K562 (cell line): ENCODE results near the gene CDC42BPB. TPM values are rescaled to one million over a fixed set of nuclear protein-coding genes. Genes with fewer than 3 reads are reported as not detected.

Experiments
- ATAC-seq: fragments of 200-7000 bp; cut with Tn5 transposase; 3 replicates; pipeline ENCODE4 v1.9.1; 2020; ENCODE audit warnings: moderate library complexity
- BruUV-seq: library from RNA; stranded (reverse); fragments of 400-500 nt; replicated peaks from 2 replicates; lab custom pipeline; 2021; lab: Mats Ljungman, UMichigan
- CTCF ChIA-PET: fragments of 300-600 bp; formaldehyde crosslinking; extraction: SDS; loops from one replicate; lab custom pipeline; 2021; ENCODE audit warnings: low intra/inter-chr PET ratio; lab: Yijun Ruan, JAX
- POLR2A ChIA-PET: fragments of 300-600, 350-650 bp; sonication (Branson Sonifier 250); formaldehyde crosslinking; extraction: SDS; loops from one replicate; lab custom pipeline; 2021; ENCODE audit warnings: antibody characterized with exemption, inconsistent platforms; lab: Yijun Ruan, JAX
- DNase-seq, 4 experiments: peaks; one replicate each; pipeline versions ENCODE4 v3.0.0 to v3.0.0-alpha.2; 2011 to 2018; ENCODE audit warnings: low spot score in 3 of 4, mixed read lengths in 3 of 4; ENCODE audit errors: extremely low read depth in 1 of 4
- FAIRE-seq: peaks from 2 replicates; lab custom pipeline; 2011; peaks lifted over from hg19 to GRCh38; lab: Jason Lieb, UNC
- H2AFZ ChIP-seq: 2 replicates; pipeline ENCODE4 v1.6.0; 2011; ENCODE audit warnings: low read depth, low read length, control low read depth, inconsistent platforms
- H3K27ac ChIP-seq: fragments of 200-600 bp; 3 replicates; pipeline ENCODE4 v1.8.0; 2011; ENCODE audit warnings: low read depth, mild to moderate bottlenecking, control low read depth, inconsistent platforms, low read length, moderate library complexity, mixed read lengths; ENCODE audit errors: extremely low read depth
- H3K27me3 ChIP-seq, 2 experiments: fragments of 300-600 bp in 1 of 2; 2 replicates in 1 of 2; 3 replicates in 1 of 2; pipeline versions ENCODE4 v1.6.0 to v1.8.0; 2011; ENCODE audit warnings: inconsistent platforms in 2 of 2, low read length in 2 of 2, mild to moderate bottlenecking in 1 of 2, mixed read lengths in 1 of 2, moderate library complexity in 1 of 2; ENCODE audit not compliant: control insufficient read depth in 2 of 2, insufficient read depth in 2 of 2
- H3K36me3 ChIP-seq: fragments of 300-600 bp; 3 replicates; pipeline ENCODE4 v1.8.0; 2011; ENCODE audit warnings: mild to moderate bottlenecking, low read length, inconsistent platforms; ENCODE audit not compliant: control insufficient read depth, insufficient read depth
- H3K4me1 ChIP-seq, 2 experiments: fragments of 200-600 bp in 1 of 2; replicated peaks in 1 of 2; 2 replicates in 1 of 2; 3 replicates in 1 of 2; pipeline versions ENCODE4 v1.5.1 to v1.8.0; 2011; ENCODE audit warnings: inconsistent platforms in 2 of 2, low read length in 2 of 2, mild to moderate bottlenecking in 1 of 2, mixed read lengths in 1 of 2, moderate library complexity in 1 of 2; ENCODE audit not compliant: control insufficient read depth in 2 of 2, insufficient read depth in 2 of 2
- H3K4me2 ChIP-seq: 2 replicates; pipeline ENCODE4 v1.6.1; 2011; ENCODE audit warnings: low read length, control low read depth, inconsistent platforms, mixed read lengths; ENCODE audit not compliant: insufficient read depth
- H3K4me3 ChIP-seq: fragments of 200-600 bp; sonication (generic), shearing (Covaris generic); 2 replicates; pipeline ENCODE4 v1.5.1; 2016; ENCODE audit warnings: control low read depth, inconsistent platforms
- H3K79me2 ChIP-seq: fragments of 200-600 bp; 3 replicates; pipeline ENCODE4 v1.8.0; 2011; ENCODE audit warnings: low read length, inconsistent platforms; ENCODE audit not compliant: control insufficient read depth, insufficient read depth
- H3K9ac ChIP-seq, 2 experiments: 2 replicates each; pipeline versions ENCODE4 v1.6.0 to v1.6.1; 2011; ENCODE audit warnings: low read depth in 2 of 2, low read length in 2 of 2, control low read depth in 1 of 2, inconsistent platforms in 1 of 2, mild to moderate bottlenecking in 1 of 2, mixed read lengths in 1 of 2; ENCODE audit not compliant: insufficient read depth in 1 of 2
- H3K9me1 ChIP-seq: one replicate; pipeline ENCODE4 v1.6.0; 2011; ENCODE audit warnings: inconsistent platforms, mild to moderate bottlenecking, low read length, moderate library complexity; ENCODE audit not compliant: control insufficient read depth, insufficient read depth
- H3K9me3 ChIP-seq: replicated peaks from 2 replicates; pipeline ENCODE4 v1.5.1; 2011; ENCODE audit warnings: low read depth, low read length, inconsistent platforms; ENCODE audit not compliant: control insufficient read depth, insufficient read depth
- H4K20me1 ChIP-seq: replicated peaks from 2 replicates; pipeline ENCODE4 v1.6.1; 2011; ENCODE audit warnings: low read length, inconsistent platforms, mixed read lengths; ENCODE audit not compliant: control insufficient read depth, insufficient read depth
- COPS2 ChIP-seq: fragments of 450-650 bp; conservative IDR thresholded peaks from 2 replicates; pipeline ENCODE4 v1.6.1; 2016; ENCODE audit warnings: mild to moderate bottlenecking, moderate library complexity
- FOXP1 ChIP-seq: sonication (generic); formaldehyde crosslinking; IDR thresholded peaks from 2 replicates; pipeline ENCODE4 v1.8.0; 2022; ENCODE audit warnings: mild to moderate bottlenecking, missing genetic modification reagents
- GABPA ChIP-seq: fragments of 200-800 bp; sonication (Bioruptor generic); conservative IDR thresholded peaks from 2 replicates; pipeline ENCODE4 v1.6.1; 2016; ENCODE audit warnings: low read depth, missing genetic modification characterization, missing compliant biosample characterization
- KDM5B ChIP-seq: fragments of 200-600 bp; sonication (generic); IDR thresholded peaks from 2 replicates; pipeline ENCODE4 v1.6.1; 2012; ENCODE audit warnings: low read depth, mild to moderate bottlenecking, moderate library complexity, low read length, control low read depth, inconsistent platforms; ENCODE audit not compliant: insufficient replicate concordance
- NR1H2 ChIP-seq: sonication (generic); formaldehyde crosslinking; IDR thresholded peaks from 2 replicates; pipeline ENCODE4 v1.4.0; 2020; ENCODE audit warnings: mild to moderate bottlenecking, missing genetic modification reagents
- RFX5 ChIP-seq: IDR thresholded peaks from 2 replicates; pipeline ENCODE4 v1.6.1; 2011; ENCODE audit warnings: low read depth, mild to moderate bottlenecking, improper control_type of control experiment, low read length
- SMARCE1 ChIP-seq: fragments of 450-650 bp; IDR thresholded peaks from 2 replicates; pipeline ENCODE4 v1.7.1; 2016; ENCODE audit warnings: mild to moderate bottlenecking
- ZNF175 ChIP-seq: fragments of 200-800 bp; sonication (Bioruptor generic); IDR thresholded peaks from 2 replicates; pipeline ENCODE4 v1.6.1; 2016; ENCODE audit warnings: low read depth, mild to moderate bottlenecking, missing genetic modification characterization, missing compliant biosample characterization
- ZNF316 ChIP-seq: fragments of 450-650 bp; IDR thresholded peaks from 2 replicates; pipeline ENCODE4 v1.6.1; 2016
- WGBS: fragments of 100-300 bp; shearing (Covaris generic); methylation state at CpG from one replicate; pipeline ENCODE4 v1.1.6; 2016; ENCODE audit warnings: low coverage, mixed read lengths; ENCODE audit not compliant: insufficient coverage; ENCODE audit errors: missing lambda C conversion rate; 5-methylcytosine and 5-hydroxymethylcytosine counted together
- in situ Hi-C: fragments of 300-500 bp; cut with MboI; formaldehyde crosslinking; loops from 4 replicates; pipeline ENCODE4 v1.15.0; 2018; ENCODE audit warnings: inconsistent platforms, mixed read lengths
- intact Hi-C: fragments of 100-400 bp; cut with micrococcal nuclease; formaldehyde crosslinking; loops from 2 replicates; pipeline ENCODE4 v1.14.2; 2022
- polyA plus RNA-seq, 8 experiments: library from polyadenylated mRNA; depleted of rRNA in 4 of 8; stranded (reverse) in 5 of 8; unstranded in 3 of 8; fragments of >200 nt; fragmentation: Nextera tagmentation in 2 of 8; fragmentation: Illumina TruSeq in 1 of 8; extraction: Ambion mirVana in 2 of 8; extraction: Trizol in 1 of 8; gene quantifications; 2 replicates each; pipeline versions ENCODE4 v1.2.1 to v1.2.3, GENCODE V29; 2011 to 2014; ENCODE audit warnings: inconsistent platforms in 1 of 8, missing spikeins in 1 of 8
- total RNA-seq, 7 experiments: library from RNA; depleted of rRNA in 6 of 7; stranded (reverse); fragments of >200 nt in 6 of 7; fragmentation: Illumina TruSeq in 2 of 7; extraction: Trizol in 2 of 7; gene quantifications; 2 replicates each; pipeline versions ENCODE4 v1.2.1 to v1.2.3, GENCODE V29; 2011 to 2021; ENCODE audit warnings: low replicate concordance in 1 of 7
- TF ChIP-seq, protein P1 (sequence below): fragments of 250-450 bp; sonication (Bioruptor Pico); IDR thresholded peaks from 2 replicates; pipeline ENCODE4 v1.4.0; 2020
- TF ChIP-seq, protein P2 (sequence below): fragments of 250-450 bp; sonication (Bioruptor Pico); IDR thresholded peaks from 2 replicates; pipeline ENCODE4 v1.5.1; 2021; ENCODE audit warnings: mild to moderate bottlenecking
- TF ChIP-seq, protein P3 (sequence below): fragments of 450-650 bp; IDR thresholded peaks from 2 replicates; pipeline ENCODE4 v1.6.1; 2016; ENCODE audit warnings: borderline replicate concordance
- TF ChIP-seq, protein P4 (sequence below), 2 experiments: IDR thresholded peaks in 1 of 2; conservative IDR thresholded peaks in 1 of 2; 2 replicates each; pipeline ENCODE4 v1.6.1; 2016; ENCODE audit warnings: low read depth in 2 of 2, mild to moderate bottlenecking in 1 of 2, missing compliant biosample characterization in 1 of 2, missing genetic modification characterization in 1 of 2, moderate library complexity in 1 of 2

The CDC42BPB gene
- total and polyA plus RNA-seq, 9 of the 15 experiments (the other 6 are each of a cell fraction or from before 2014, with no cell fraction given) = 0.07 to 24.3 (median 12.6) TPM

DNA sequence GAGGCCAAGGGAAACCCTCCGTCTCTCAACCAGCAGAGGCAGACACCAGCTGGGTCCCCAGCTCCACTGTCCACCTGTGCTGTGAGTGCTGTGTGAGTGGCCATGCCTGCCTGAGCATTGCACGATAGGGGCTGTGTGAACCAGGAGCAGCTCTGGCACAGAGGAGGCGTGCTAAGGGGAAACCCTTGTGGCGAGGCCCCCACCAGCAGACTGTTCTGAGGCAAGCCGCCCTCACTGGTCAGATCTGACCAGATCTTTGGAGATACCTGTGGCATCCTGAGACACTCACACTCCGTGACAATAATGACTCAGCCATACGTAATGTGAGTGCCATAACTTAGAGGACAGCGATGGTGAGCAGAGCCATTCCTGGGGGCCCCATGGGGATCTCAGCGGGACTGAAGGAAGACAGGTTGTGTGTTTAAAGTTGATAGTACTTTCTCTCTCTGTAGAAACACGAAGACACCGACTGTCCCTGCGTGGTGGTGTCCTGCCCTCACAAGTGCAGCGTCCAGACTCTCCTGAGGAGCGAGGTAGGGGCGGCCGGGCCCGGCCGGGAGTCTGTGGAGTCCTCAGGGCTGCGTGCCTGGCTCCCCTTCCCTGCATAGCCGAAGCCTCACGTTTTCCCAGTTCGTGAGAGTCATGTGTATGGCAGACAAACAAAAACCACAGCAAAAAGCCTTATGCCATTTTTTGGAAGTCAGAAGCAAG lies 171.5 kb downstream of the CDC42BPB start (continued):
- TF ChIP-seq ZNF316 = no peak
- TF ChIP-seq ZNF175 (CRISPR knock-in tag) = no peak
- TF ChIP-seq FOXP1 (CRISPR knock-in tag) = no peak
- TF ChIP-seq, protein P1, sequence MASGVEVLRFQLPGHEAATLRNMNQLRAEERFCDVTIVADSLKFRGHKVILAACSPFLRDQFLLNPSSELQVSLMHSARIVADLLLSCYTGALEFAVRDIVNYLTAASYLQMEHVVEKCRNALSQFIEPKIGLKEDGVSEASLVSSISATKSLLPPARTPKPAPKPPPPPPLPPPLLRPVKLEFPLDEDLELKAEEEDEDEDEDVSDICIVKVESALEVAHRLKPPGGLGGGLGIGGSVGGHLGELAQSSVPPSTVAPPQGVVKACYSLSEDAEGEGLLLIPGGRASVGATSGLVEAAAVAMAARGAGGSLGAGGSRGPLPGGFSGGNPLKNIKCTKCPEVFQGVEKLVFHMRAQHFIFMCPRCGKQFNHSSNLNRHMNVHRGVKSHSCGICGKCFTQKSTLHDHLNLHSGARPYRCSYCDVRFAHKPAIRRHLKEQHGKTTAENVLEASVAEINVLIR = no peak
- TF ChIP-seq, protein P2, sequence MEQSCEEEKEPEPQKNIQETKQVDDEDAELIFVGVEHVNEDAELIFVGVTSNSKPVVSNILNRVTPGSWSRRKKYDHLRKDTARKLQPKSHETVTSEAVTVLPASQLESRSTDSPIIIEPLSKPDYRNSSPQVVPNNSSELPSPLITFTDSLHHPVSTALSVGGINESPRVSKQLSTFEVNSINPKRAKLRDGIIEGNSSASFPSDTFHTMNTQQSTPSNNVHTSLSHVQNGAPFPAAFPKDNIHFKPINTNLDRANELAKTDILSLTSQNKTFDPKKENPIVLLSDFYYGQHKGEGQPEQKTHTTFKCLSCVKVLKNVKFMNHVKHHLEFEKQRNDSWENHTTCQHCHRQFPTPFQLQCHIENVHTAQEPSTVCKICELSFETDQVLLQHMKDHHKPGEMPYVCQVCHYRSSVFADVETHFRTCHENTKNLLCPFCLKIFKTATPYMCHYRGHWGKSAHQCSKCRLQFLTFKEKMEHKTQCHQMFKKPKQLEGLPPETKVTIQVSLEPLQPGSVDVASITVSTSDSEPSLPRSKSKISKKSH (CRISPR knock-in tag) = no peak
- no peak for TF ChIP-seq GABPA (tag)
- TF ChIP-seq NR1H2 (CRISPR knock-in tag) = no peak
- no peak for TF ChIP-seq COPS2
- TF ChIP-seq, all 486 proteins: peak for 0

DNA sequence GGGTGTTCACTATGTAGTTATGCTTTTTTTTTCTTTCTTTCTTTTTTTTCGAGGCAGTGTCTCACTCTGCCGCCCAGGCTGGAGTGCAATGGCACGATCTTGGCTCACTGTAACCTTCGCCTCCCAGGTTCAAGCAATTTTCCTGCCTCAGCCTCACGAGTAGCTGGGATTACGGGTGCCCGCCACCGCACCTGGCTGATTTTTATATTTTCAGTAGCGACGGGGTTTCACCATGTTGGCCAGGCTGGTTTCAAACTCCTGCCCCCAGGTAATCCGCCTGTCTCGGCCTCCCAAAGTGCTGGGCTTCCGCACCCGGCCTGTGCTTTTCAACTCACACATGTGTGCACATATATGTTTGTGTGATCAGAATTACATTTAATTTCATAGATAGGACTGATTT lies 173.8 kb downstream of the CDC42BPB start:
- no peak overlapping the region for H3K9ac ChIP-seq
- ChIA-PET POLR2A (no interaction called here), CTCF (no interaction called here)
- no peak overlapping the region for H3K4me2 ChIP-seq
- no peaks in the 10 kb centered on the region for H3K27me3 ChIP-seq
- no peaks in the 10 kb centered on the region for H3K4me1 ChIP-seq
- no peaks in the 10 kb centered on the region for H3K9me3 ChIP-seq
- ATAC-seq (no peak), DNase-seq (no peak), FAIRE-seq (no peak)
- no peaks in the 10 kb centered on the region for H4K20me1 ChIP-seq
- no peak overlapping the region for H3K27ac ChIP-seq
- no TSS peak for BruUV-seq
- no peaks in the 10 kb centered on the region for H3K9me1 ChIP-seq
- H3K36me3 ChIP-seq = peaks cover 6% of the 10 kb centered on the region; the same call in 2 of the 3 replicates
- H3K4me3 ChIP-seq = no peak overlapping the region
- H2AFZ ChIP-seq = no peak overlapping the region
- in situ Hi-C loops (no loop called here), intact Hi-C loops (no loop called here)
- no peaks in the 10 kb centered on the region for H3K79me2 ChIP-seq
- WGBS = 92% methylated on average over 5 of the region's 14 CpGs
- TF ChIP-seq, protein P3, sequence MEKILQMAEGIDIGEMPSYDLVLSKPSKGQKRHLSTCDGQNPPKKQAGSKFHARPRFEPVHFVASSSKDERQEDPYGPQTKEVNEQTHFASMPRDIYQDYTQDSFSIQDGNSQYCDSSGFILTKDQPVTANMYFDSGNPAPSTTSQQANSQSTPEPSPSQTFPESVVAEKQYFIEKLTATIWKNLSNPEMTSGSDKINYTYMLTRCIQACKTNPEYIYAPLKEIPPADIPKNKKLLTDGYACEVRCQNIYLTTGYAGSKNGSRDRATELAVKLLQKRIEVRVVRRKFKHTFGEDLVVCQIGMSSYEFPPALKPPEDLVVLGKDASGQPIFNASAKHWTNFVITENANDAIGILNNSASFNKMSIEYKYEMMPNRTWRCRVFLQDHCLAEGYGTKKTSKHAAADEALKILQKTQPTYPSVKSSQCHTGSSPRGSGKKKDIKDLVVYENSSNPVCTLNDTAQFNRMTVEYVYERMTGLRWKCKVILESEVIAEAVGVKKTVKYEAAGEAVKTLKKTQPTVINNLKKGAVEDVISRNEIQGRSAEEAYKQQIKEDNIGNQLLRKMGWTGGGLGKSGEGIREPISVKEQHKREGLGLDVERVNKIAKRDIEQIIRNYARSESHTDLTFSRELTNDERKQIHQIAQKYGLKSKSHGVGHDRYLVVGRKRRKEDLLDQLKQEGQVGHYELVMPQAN = no peak
- TF ChIP-seq SMARCE1 (no peak), RFX5 (no peak), KDM5B (no peak)
- TF ChIP-seq, protein P4, sequence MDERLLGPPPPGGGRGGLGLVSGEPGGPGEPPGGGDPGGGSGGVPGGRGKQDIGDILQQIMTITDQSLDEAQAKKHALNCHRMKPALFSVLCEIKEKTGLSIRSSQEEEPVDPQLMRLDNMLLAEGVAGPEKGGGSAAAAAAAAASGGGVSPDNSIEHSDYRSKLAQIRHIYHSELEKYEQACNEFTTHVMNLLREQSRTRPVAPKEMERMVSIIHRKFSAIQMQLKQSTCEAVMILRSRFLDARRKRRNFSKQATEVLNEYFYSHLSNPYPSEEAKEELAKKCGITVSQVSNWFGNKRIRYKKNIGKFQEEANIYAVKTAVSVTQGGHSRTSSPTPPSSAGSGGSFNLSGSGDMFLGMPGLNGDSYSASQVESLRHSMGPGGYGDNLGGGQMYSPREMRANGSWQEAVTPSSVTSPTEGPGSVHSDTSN (CRISPR knock-in tag; IDR thresholded peaks at IDR 0.05; ENCODE audit: low read depth) = no peak
- TF ChIP-seq, protein P4 (tag; conservative IDR thresholded peaks at IDR 0.05; ENCODE audit: low read depth) = no peak
